H54 (cell line): ENCODE results near the gene ROGDI.

Experiments used
- DNase-seq: peaks from one replicate; pipeline ENCODE4 v3.0.0; 2011; ENCODE audit warnings: low spot score, mixed read lengths; ENCODE audit not compliant: insufficient read length
- FAIRE-seq: peaks from 3 replicates; lab custom pipeline; 2011; peaks lifted over from hg19 to GRCh38; lab: Jason Lieb, UNC
- POLR2A ChIP-seq: IDR thresholded peaks from 2 replicates; pipeline ENCODE4 v1.6.1; 2011; ENCODE audit warnings: low read depth, mild to moderate bottlenecking, low read length

Gene ROGDI

DNA sequence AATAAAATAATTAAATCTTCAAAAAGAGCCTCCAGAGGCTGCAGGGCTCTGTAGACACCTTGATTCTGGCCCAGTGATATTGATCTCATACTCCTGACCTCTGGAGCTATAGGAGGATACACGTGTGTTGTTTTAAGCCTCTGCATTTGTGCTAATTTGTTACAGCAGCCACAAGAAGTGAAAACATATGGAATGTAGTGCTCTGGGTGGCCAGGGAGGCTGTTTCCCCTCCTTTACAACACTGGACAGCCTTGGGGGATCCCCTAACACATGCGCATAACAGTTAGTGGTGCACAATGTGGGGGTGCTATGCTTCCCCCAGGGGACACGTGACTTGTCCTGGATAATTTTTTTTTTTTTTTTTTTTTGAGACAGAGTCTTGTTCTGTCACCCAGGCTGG, 30.8 kb downstream of the ROGDI start:
- FAIRE-seq (no peak), DNase-seq (no peak)
- no peak for TF ChIP-seq POLR2A

DNA sequence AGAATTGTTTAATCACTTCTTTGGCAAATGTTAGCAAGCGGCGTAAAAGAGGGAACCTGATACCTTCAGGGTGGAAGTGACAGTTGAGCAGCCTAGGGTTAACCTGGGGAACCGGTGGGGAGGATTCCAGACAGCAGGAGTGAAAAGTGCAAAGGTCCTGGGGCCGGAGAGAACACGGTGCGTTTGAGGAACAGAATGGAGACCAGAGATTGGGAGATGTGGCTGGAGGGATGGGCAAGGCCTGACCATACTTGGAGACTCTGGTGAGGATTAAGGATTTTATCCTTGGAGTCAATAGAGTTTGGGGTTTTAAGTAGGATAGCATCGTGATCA, 33.2 kb downstream of the ROGDI start:
- no peak for TF ChIP-seq POLR2A
- DNase-seq, result no peak
- no peak for FAIRE-seq

GRCh38 chr16:4768549-4769305, 33.7 kb downstream of the ROGDI start:
- DNase-seq (peak; percentile 98), FAIRE-seq (no peak)
- peak; percentile 80 for TF ChIP-seq POLR2A

GRCh38 chr16:4767872-4768548, 34.4 kb downstream of the ROGDI start:
- DNase-seq (no peak), FAIRE-seq (no peak)
- no peak for TF ChIP-seq POLR2A

DNA sequence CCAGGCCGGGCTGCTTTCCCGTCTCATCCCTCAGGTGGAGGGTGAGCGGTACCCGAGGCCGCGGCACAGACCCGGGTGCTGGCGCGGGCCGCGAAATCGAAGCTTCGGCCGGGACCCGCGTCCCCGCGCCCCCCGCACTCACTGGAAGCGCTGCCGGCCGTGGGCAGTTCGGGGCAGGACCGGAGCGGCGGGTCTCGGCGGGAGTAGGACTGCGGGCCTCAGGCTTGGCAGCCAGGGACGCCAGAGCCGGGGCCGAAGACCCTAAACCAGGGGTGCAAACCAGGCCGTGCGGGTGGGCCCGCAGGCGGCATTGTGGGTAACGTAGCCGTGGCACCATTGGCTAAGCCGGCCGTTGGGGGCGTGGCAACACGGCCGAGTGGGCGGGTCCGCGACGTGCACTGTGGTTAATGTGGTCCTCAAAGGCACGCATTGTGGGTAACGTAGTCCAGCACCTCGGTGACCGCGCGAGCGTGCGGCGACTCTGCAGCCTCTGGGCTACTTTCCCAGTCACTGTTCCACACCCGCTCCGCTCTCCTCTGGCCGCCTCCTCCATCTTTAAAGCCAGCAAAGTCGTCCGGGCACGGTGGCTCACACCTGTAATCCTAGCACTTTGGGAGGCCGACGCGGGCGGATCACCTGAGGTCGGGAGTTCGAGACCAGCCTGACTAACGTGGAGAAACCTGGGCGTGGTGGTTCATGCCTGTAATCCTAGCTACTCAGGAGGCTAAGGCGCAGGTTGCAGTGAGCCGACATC, 35.4 kb downstream of the ROGDI start, which contains the start of gene ZNF500:
ZNF500 (minus strand) TSS at position 288 of the 754 bp plus-strand sequence. CDS start 1,184 bp downstream, outside the sequence.
- FAIRE-seq, result peak; percentile 83
- peak; percentile 59 for TF ChIP-seq POLR2A
- DNase-seq, result peak; percentile 95

GRCh38 chr16:4765511-4766474, 36.6 kb downstream of the ROGDI start:
- DNase-seq (no peak), FAIRE-seq (no peak)
- TF ChIP-seq POLR2A, result no peak

DNA sequence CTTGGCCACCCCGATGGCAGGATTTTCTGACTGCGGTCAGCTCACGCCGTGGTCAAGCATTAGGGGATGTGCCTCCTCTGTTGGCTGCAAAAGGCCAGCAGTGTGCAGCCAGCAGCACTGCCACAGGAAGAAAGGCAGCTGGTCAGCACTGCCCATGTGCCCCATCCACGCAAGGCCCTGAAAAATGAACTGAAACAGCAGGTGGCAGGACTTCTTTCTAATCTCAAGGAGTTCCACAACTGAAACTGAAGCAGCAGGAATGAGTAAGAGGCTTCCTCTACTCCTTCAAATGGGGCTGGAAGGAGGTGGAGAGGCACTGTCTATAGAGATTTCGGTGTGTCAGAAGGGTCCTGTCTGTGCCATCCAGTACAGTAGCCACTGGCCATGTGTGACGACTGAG, 38.6 kb downstream of the ROGDI start:
- TF ChIP-seq POLR2A, result no peak
- FAIRE-seq, result no peak

DNA sequence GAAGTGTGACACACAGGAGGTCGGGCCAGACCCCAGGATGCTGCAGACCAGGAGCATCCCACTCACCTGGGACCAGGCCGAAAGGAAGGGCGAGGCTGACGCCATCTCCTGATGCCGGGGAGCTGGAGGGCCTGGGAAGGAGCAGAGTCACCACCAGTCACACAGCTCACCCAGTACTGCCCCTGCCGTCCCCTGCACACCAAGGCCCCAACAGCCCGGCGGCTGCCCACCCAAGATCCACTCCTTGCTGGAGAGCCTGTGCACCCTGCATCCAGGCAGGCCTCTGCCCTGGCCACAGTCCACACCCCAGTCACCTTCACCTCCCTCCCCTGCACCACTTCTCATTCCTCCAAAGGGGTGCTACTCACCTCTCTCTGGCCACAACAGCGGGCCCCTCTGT, 40.2 kb downstream of the ROGDI start:
- no peak for DNase-seq
- no peak for FAIRE-seq
- TF ChIP-seq POLR2A, result no peak

More for the DNA sequence above, 38.6 kb downstream of the ROGDI start:
- DNase-seq, result no peak

DNA sequence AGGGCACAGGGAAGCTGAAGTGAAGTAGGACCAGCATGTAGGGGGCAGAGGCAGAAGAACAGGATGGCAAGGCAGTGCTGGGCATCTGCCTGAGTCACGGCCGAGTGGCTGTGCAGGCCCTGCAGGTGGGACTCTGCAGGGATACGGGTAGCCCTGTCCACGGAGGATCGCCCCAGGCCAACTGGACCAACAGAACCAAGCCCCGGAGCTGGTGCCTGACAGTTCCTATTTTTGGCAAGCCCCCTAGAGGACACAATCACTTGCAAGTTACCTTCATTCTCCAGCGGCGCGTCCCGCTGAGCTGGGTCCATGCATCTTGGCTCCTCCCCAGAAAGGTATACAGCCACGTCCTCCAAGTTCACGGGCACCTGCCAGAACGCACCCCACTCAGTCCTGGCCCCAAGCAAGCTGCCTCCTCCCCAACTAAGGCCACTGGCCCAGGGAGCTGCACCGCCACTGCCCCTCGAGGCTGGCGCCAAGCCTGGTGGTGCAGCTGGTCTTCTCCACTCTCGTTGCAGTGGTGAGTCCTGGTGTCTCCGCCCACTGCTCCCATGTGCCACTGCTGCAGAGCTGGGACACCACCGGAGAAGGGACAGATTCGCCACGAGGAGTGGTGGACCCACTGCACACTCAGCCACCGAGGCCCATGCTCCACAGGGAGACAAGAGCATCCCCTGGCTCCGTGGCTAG, 42.1 kb downstream of the ROGDI start:
- no peak for TF ChIP-seq POLR2A
- DNase-seq (no peak), FAIRE-seq (no peak)

- DNase-seq (no peak), FAIRE-seq (no peak)
- TF ChIP-seq POLR2A, result no peak
Observed at GRCh38 chr16:4755687-4756086, 46.7 kb downstream of the ROGDI start.

DNA sequence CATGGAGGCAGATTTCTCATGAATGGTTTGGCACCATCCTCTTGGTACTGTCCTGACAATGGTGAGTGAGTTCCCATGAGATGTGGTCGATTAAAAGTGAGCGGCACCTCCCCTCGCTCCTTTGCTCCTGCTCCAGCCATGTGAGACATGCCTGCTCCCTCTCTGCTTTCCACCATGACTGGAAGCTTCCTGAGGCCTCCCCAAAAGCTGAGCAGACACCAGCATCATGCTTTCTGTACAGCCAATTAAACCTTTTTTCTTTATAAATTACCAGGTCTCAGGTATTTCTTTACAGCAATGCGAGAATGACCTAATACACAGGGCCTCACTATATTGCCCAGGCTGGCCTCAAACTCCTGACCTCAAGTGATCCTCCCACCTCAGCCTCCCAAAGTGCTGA, 47.6 kb downstream of the ROGDI start:
- no peak for TF ChIP-seq POLR2A
- DNase-seq (no peak), FAIRE-seq (no peak)

GRCh38 chr16:4753227-4753626, 49.2 kb downstream of the ROGDI start:
- TF ChIP-seq POLR2A, result no peak
- no peak for DNase-seq
- no peak for FAIRE-seq
